Neural crest cell (in vitro differentiated cells): Measurements from ENCODE around the gene ACAD11. TPM values are rescaled to one million over a fixed set of nuclear protein-coding genes. Genes with fewer than 3 reads are reported as not detected.
"Not testable (repeated sequence)": the region's sequence is repeated elsewhere in the genome, so short reads cannot be mapped to it uniquely, and the experiment has no call there.

ENCODE experiments used
- DNase-seq: peaks from one replicate; pipeline ENCODE4 v3.0.0; 2021; ENCODE audit warnings: low read depth, mixed read lengths, low spot score
- H3K27ac Mint-ChIP-seq: one replicate; pipeline ENCODE4 v1.8.0; 2021; ENCODE audit warnings: mild to moderate bottlenecking, mixed read lengths; ENCODE audit not compliant: unreplicated experiment
- H3K27me3 Mint-ChIP-seq: 2 replicates; pipeline ENCODE4 v1.8.0; 2021; ENCODE audit warnings: low read depth, mild to moderate bottlenecking, mixed read lengths
- H3K36me3 Mint-ChIP-seq: 2 replicates; pipeline ENCODE4 v1.8.0; 2021; ENCODE audit warnings: low read depth, mild to moderate bottlenecking, mixed read lengths
- H3K4me1 Mint-ChIP-seq: 2 replicates; pipeline ENCODE4 v1.8.0; 2021; ENCODE audit warnings: mixed read lengths
- H3K4me3 Mint-ChIP-seq: one replicate; pipeline ENCODE4 v1.8.0; 2021; ENCODE audit warnings: mild to moderate bottlenecking, mixed read lengths
- H3K9me3 Mint-ChIP-seq: 2 replicates; pipeline ENCODE4 v1.8.0; 2021; ENCODE audit warnings: mixed read lengths
- CTCF ChIP-seq: fragments of 200-600 bp; sonication (generic); conservative IDR thresholded peaks from 2 replicates; pipeline ENCODE4 v1.5.0; 2021; ENCODE audit warnings: antibody characterized with exemption, mild to moderate bottlenecking
- total RNA-seq: library from RNA; stranded (reverse); gene quantifications from 2 replicates; pipeline ENCODE4 v1.2.1, GENCODE V29; 2021

Gene ACAD11
- total RNA-seq, 1 donor from 2014 or later: 16.7 TPM

- no peak for DNase-seq
Measured at GRCh38 chr3:132563420-132564069, 96.1 kb downstream of the ACAD11 start.

GRCh38 chr3:132561003-132561402, 98.6 kb downstream of the ACAD11 start:
- Mint-ChIP-seq H3K4me3 (no peak overlapping the region), H3K27me3 (no peaks in the 10 kb centered on the region), H3K36me3 (peaks cover 11% of the 10 kb centered on the region), H3K9me3 (no peaks in the 10 kb centered on the region), H3K27ac (no peak overlapping the region), H3K4me1 (no peaks in the 10 kb centered on the region)
- no peak for DNase-seq
- TF ChIP-seq CTCF: no peak

More at GRCh38 chr3:132563420-132564069, 96.1 kb downstream of the ACAD11 start:
- H3K4me1 Mint-ChIP-seq: no peaks in the 10 kb centered on the region
- no peaks in the 10 kb centered on the region for H3K27me3 Mint-ChIP-seq
- no peak for TF ChIP-seq CTCF
- no peaks in the 10 kb centered on the region for H3K9me3 Mint-ChIP-seq
- no peak overlapping the region for H3K27ac Mint-ChIP-seq
- H3K36me3 Mint-ChIP-seq: peaks cover 11% of the 10 kb centered on the region
- H3K4me3 Mint-ChIP-seq: no peak overlapping the region

GRCh38 chr3:132556508-132557159, 103.0 kb downstream of the ACAD11 start:
- H3K4me3 Mint-ChIP-seq: no peak overlapping the region
- H3K36me3 Mint-ChIP-seq: no peaks in the 10 kb centered on the region
- H3K27me3 Mint-ChIP-seq: no peaks in the 10 kb centered on the region
- no peak for TF ChIP-seq CTCF
- DNase-seq: no peak
- peaks cover 4% of the 10 kb centered on the region for H3K4me1 Mint-ChIP-seq
- H3K27ac Mint-ChIP-seq: no peak overlapping the region
- H3K9me3 Mint-ChIP-seq: no peaks in the 10 kb centered on the region

- not testable (repeated sequence) for H3K9me3 Mint-ChIP-seq
Measured at GRCh38 chr3:132556036-132556386, 103.6 kb downstream of the ACAD11 start.

GRCh38 chr3:132555306-132556035, 104.1 kb downstream of the ACAD11 start:
- Mint-ChIP-seq H3K4me1 (peaks cover 4% of the 10 kb centered on the region), H3K27me3 (no peaks in the 10 kb centered on the region), H3K36me3 (no peaks in the 10 kb centered on the region), H3K4me3 (no peak overlapping the region), H3K27ac (peak overlapping the region; percentile 83), H3K9me3 (no peaks in the 10 kb centered on the region)
- no peak for DNase-seq
- no peak for TF ChIP-seq CTCF

More at GRCh38 chr3:132556036-132556386, 103.6 kb downstream of the ACAD11 start:
- not testable (repeated sequence) for H3K36me3 Mint-ChIP-seq, H3K4me1 Mint-ChIP-seq, H3K27me3 Mint-ChIP-seq, DNase-seq, H3K4me3 Mint-ChIP-seq
- H3K27ac Mint-ChIP-seq: peak overlapping the region; percentile 83

- Mint-ChIP-seq H3K4me1 (peaks cover 4% of the 10 kb centered on the region), H3K9me3 (no peaks in the 10 kb centered on the region), H3K27me3 (no peaks in the 10 kb centered on the region), H3K27ac (no peak overlapping the region), H3K4me3 (no peak overlapping the region), H3K36me3 (no peaks in the 10 kb centered on the region)
- TF ChIP-seq CTCF: no peak
- DNase-seq: no peak
Measured at GRCh38 chr3:132554437-132554836, 105.2 kb downstream of the ACAD11 start.
